GM12801 (cell line): Measurements from ENCODE around the gene CTPS1.

Experiments used
- CTCF ChIP-seq: IDR thresholded peaks from one replicate; pipeline ENCODE4 v1.5.1; 2011; ENCODE audit warnings: control low read depth; ENCODE audit not compliant: insufficient read length; ENCODE audit errors: extremely low read depth

The CTPS1 gene

GRCh38 chr1:41051022-41051421, 71.5 kb downstream of the CTPS1 start:
- TF ChIP-seq CTCF, result no peak

GRCh38 chr1:41053316-41053715, 73.8 kb downstream of the CTPS1 start:
- no peak for TF ChIP-seq CTCF

GRCh38 chr1:41056907-41057306, 77.4 kb downstream of the CTPS1 start:
- no peak for TF ChIP-seq CTCF
